HG03432 (cell line): ENCODE measurements around the gene DOCK9.
A peak's percentile ranks its signal among the peaks of the same experiment; 100 is the strongest.
"Not testable (repeated sequence)": the region's sequence is repeated elsewhere in the genome, so short reads cannot be mapped to it uniquely, and the experiment has no call there.

Experiments used
- ATAC-seq: cut with Tn5 transposase; IDR thresholded peaks from one replicate; pipeline ENCODE4 v1.9.1; 2021; ENCODE audit warnings: mild to moderate bottlenecking, moderate library complexity; ENCODE audit not compliant: unreplicated experiment

Gene DOCK9

GRCh38 chr13:98778749-98779148 lies 199.1 kb downstream of the DOCK9 start:
- ATAC-seq: no peak

GRCh38 chr13:98776644-98777043 lies 201.2 kb downstream of the DOCK9 start:
- no peak for ATAC-seq

GRCh38 chr13:98775844-98776598 lies 201.8 kb downstream of the DOCK9 start:
- no peak for ATAC-seq

GRCh38 chr13:98775386-98775785 lies 202.5 kb downstream of the DOCK9 start:
- no peak for ATAC-seq

DNA sequence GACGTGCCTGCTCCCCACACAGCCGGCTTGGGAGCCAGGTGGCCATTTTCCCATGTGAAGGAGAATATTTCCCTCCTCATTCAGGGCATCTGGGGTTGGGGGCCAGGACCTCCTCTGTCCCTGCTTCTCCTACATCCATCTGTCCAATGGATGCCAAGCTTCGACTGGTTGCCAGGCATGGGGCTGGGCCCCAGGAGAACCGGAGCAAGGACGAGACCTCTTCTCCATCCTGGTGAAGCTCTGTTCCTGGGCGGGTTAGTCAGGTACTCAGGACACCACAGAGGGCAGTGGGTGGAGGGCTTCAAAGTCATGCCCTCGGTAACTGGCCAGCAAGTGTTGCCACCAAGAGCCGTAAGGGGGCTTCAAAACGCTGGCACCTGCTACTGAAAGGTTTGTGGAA lies 203.1 kb downstream of the DOCK9 start:
- ATAC-seq: no peak

DNA sequence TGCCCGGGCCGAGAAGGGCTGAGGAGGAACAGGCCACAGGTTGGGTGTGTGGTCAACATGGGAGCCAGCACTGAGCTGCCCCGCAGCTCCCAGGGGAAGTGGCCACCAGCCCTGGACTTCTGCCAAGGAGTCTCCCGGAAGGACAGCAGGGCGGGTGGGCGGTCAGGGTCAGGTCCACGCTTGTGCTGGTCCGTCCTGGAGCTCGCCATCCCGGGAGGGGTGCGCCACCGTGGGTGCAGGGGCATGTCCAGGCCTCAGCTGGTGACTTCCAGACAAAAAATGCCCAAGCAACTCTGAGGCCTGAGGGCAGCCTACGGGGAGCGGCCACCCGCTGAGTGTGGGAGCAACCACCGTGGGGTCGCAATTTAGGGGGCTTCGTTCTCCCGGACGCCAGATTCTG lies 203.9 kb downstream of the DOCK9 start:
- ATAC-seq: no peak

- ATAC-seq: no peak
These were observed 204.9 kb downstream of the DOCK9 start for GRCh38 chr13:98772794-98773452.

- ATAC-seq: no peak
These were observed 205.8 kb downstream of the DOCK9 start for GRCh38 chr13:98771838-98772611.

DNA sequence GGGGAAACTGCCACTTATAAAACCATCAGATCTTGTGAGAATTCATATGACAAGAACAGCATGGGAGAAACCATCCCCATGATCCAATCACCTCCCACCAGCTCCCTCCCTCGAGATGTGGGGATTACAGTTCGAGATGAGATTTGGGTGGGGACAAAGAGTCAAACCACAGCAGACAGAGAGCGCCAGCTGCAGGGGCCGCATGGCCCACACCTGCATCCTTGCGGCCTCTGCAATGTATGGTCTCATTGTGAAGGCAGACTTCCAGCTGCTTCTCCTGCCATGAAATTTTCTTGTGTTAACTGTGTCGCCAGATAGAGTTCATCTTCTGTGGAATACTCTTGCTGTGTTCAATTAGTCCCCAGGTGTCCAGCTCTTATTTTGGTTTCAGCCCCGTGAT lies 208.1 kb downstream of the DOCK9 start:
- ATAC-seq: no peak

DNA sequence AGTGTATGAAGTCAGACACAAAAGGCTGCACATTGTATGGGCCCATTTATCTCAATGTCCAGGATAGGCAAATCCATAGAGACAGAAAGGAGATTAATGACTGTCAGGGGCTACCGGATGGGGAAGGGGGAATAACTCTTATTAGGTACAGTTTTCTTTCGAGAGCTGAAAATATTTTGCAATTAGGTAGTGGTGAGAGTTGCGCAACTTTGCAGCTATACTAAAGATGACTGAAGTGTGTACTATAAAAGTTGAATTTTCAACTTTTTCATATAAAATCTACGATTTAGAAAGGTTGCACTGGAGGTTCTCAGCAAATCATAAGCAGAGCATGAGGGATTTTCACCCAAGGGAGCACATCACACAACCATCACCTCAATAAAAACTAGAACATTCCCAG lies 209.3 kb downstream of the DOCK9 start:
- ATAC-seq: no peak

- ATAC-seq: no peak
These were observed 211.2 kb downstream of the DOCK9 start for GRCh38 chr13:98766697-98767096.

DNA sequence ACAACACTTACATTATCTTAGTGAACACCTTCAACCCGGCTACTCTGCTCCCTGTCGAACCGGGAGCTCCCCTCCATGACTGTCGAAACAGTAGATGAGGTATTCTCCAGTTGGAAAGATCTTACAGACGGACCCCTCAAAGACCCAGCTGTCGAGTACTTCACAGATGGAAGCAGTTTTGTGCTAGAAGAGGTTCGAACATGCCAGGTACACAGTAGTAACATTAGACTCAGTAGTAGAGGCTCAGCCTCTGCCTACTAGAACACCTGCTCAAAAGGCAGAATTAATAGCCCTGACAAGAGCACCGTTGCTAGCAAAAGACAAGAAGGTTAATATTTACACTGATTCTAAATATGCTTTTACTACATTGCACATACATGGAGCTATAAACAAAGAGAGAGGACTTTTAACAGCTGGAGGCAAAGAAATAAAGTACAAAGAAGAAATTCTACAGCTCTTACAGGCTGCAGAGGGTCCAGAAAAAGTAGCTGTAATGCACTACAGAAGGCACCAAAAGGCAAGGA lies 211.8 kb downstream of the DOCK9 start:
- no peak for ATAC-seq

DNA sequence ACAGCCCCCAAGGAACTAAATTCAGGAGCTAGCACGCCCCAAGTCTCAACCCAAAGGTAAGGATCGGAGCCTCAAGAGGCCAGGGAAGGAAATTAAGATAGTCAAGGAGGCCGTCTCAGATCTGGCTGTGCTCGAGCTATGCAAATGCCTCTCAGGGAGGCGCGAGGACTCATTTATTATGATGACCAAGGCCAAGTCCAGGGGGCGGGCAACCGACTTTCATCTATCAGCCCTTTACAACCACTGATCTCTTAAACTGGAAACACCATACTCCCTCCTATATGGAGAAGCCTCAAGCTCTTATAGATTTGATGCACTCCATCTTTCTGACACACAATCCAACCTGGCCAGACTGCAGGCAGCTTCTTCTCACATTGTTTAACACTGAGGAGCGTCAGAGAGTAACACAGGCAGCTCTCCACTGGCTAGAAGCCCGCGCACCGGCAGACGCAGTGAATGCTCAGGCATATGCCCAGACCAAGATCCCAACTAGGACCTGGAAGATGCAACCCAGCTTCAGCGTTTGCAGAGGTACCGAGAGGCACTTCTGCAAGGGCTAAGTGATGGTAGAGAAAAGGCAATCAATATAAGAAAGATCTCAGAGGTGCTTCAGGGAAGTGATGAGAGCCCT lies 215.8 kb downstream of the DOCK9 start:
- peak; percentile 37 for ATAC-seq

DNA sequence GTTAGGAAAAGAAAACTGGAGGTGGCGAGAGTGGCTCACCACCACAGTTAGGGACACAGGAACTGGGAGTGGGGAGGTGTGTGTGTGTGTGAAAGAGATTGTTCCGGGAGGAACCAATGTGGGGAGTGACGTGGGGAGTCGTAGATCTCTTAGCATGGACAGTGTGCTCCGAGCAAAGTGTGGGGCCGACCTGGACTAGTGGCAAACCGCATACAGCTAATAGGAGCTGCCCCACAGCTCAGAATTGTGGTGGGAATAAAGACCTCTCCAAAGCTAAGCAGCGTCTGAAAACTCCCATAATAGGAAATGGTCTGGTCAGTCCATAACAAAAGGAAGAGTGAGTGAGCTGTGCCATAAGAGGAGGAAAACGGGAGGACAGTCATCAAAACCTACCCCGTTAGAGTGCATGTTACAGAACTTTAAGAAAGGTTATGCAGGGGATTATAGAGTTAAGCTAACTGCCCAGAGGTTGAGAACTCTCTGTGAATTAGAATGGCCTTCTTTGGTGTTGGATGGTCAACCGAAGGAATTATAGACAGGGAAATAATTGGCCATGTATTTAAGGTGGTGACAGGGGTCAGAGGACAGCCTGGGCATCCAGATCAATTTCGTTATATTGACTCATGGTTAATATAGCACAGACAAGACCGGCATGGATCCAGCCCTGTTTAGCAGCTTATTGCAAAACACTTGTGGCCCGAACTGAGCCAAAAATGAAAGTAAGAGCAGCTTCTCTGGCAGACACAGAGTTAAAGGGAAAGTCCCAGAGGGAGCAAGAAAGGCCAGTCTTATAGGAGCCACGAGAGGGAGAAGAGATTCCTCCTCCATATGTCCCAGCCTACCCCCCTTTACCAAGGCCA lies 216.5 kb downstream of the DOCK9 start:
- peak; percentile 95 for ATAC-seq

DNA sequence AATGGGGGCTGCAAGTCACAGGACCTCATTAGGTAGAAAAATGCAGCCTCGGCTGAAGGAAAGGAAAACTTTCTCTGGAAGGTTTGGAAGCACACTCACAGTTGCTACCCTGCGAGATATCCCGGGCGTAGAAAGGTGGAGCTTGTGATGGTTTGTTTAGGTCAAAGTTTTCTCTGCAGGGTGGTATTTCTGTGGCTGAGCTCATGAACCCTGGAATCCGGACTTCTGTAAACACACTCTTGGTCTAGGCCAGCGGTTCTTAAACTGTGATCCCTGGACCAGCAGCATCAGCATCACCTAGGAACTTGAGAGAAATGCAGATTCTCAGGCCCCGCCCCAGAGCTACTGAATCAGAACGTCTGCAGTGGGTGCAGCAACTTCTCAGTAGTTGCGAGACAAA lies 222.1 kb downstream of the DOCK9 start:
- ATAC-seq: no peak

DNA sequence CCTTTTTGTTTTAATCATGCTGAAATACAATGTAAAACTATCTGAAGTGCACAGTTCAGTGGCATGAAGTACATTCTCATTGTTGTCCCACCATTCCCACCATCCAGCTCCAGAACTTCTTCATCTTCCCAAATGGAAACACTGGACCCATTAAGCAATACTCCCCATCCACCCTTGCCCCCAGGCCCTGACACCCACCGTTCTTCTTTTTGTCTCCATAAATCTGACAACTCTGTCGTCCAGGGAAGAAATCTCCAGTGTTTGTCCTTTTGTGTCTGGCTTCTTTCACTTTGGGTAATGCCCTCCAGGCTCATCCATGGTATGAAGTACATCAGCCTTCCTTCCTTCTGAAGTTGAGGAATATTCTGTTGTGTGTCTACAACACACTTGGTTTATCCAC lies 222.7 kb downstream of the DOCK9 start:
- ATAC-seq: no peak

- not testable (repeated sequence) for ATAC-seq
These were observed 223.4 kb downstream of the DOCK9 start for GRCh38 chr13:98754468-98754867.

DNA sequence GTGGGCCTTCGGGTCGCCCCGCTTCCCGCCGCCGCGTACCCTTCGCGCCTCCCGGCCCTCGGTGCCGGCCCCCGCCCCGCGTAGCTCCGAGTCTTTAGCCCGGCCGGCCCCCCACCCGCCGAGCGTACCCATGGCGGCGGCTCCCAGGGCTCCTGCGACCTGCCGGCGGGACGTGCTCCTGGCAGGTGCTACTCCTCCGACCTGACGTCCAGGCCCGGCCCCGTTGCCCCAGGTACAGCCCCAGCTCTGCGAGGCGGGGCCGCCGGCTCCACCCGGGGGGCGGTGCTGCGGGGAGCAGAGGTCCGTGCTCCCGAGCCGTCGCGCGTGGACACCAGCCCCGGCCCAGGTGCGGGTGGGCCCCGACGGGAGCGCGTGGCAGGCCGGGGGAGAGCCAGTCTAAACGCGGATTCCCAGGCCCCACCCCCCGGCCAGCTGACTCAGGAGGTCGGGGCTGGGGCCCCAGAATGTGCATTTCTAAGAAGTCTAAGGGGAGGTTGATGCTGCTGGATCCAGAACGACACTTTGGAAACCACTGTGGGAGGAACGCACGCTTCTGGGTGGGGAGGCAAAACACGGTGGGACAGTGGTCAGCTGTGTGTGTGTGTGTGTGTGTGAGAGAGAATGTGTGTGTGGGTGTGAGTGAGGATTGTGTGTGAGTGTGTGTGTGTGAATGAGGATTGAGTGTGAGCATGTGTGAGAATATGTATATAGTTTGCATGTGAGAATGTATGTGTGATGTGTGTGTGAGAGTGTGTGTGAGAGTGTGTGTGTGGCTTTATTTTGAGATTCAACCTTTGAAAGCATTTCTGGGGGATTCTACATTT lies 225.2 kb downstream of the DOCK9 start, which contains the start of gene SLC15A1:
SLC15A1 (minus strand) TSS at position 206 of the 824 bp plus-strand sequence; CDS start at position 132, 74 bp downstream.
- no peak for ATAC-seq

GRCh38 chr13:98751861-98752466 lies 225.9 kb downstream of the DOCK9 start:
- no peak for ATAC-seq
